ENCODE measurements around the gene EPHB6.

The EPHB6 gene

GRCh38 chr7:142898377-142899170 lies 43.7 kb downstream of the EPHB6 start:
- no peak for DNase-seq

GRCh38 chr7:142899661-142900060 lies 44.8 kb downstream of the EPHB6 start:
- DNase-seq: no peak

GRCh38 chr7:142901426-142902259 lies 46.8 kb downstream of the EPHB6 start:
- DNase-seq: no peak

- DNase-seq: no peak
Measured at GRCh38 chr7:142904128-142904527, 49.3 kb downstream of the EPHB6 start.

DNA sequence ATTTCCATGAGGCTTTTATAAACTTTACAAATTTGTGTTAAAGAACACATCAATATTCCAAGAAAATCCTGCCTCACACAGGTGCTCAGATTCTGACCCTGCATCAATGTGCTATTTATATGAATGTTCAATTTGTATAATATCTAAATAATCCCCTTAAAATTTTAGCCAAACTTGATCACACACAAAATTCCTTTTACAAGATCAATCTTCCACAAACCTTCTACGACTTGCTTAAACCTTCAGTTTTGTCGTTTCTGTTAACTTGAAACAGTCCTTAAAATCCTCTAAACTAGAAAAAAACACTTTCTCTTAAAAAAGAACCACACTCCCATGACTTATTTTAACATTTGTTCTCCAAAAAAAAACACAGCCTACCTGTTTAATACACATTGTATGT lies 50.9 kb downstream of the EPHB6 start:
- no peak for DNase-seq

GRCh38 chr7:142906643-142907042 lies 51.8 kb downstream of the EPHB6 start:
- no peak for DNase-seq

- no peak for DNase-seq
Measured at GRCh38 chr7:142908290-142908689, 53.4 kb downstream of the EPHB6 start.

- no peak for DNase-seq
Measured at GRCh38 chr7:142908921-142909890, 54.3 kb downstream of the EPHB6 start.

GRCh38 chr7:142910031-142910433 lies 55.2 kb downstream of the EPHB6 start:
- no peak for DNase-seq

DNA sequence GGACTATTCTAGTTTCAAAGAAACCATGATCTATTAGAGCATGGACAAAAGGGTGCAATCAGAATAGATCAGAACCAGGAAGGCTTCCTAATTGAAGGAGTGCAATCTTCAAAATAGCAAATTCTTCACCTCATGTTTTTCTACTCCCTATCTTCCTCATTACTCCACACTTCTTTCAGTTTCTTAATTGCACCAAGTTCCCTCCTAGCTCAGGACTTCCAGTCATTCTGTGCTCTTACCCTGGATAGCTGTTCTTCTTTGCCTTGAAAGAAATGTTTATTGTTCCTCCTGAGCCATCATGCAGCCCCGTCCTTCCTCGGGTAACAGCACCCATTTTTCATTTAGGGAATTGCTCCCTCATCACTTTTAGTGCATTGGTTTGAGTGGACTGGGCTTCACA lies 55.6 kb downstream of the EPHB6 start:
- no peak for DNase-seq

GRCh38 chr7:142913051-142913450 lies 58.2 kb downstream of the EPHB6 start:
- DNase-seq: no peak

- no peak for DNase-seq
Measured at GRCh38 chr7:142913566-142913965, 58.7 kb downstream of the EPHB6 start.

DNA sequence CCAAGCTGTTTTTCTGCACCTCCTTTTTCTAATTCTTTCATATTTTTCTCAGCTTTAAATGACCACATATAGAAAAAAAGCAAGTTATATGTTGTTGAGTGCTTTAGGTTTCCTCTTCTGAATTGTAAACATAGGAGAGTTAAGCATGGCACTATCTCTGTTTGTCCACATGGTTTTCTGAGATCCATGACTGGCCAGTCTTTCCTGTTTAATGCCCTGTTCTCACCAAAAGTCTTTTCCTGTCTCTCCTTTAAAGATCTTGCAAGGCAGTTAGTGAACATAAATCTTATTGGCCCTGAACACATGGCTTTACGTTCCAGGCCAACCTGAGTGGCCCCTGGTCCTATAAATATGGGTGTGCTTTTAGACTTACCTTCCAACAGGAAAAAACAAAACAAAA lies 59.2 kb downstream of the EPHB6 start:
- DNase-seq: no peak

- no peak for DNase-seq
Measured at GRCh38 chr7:142915315-142915714, 60.4 kb downstream of the EPHB6 start.

GRCh38 chr7:142916508-142916907 lies 61.6 kb downstream of the EPHB6 start:
- DNase-seq: no peak

- no peak for DNase-seq
Measured at GRCh38 chr7:142917447-142917846, 62.6 kb downstream of the EPHB6 start.

- DNase-seq: no peak
Measured at GRCh38 chr7:142918901-142919300, 64.0 kb downstream of the EPHB6 start.

DNA sequence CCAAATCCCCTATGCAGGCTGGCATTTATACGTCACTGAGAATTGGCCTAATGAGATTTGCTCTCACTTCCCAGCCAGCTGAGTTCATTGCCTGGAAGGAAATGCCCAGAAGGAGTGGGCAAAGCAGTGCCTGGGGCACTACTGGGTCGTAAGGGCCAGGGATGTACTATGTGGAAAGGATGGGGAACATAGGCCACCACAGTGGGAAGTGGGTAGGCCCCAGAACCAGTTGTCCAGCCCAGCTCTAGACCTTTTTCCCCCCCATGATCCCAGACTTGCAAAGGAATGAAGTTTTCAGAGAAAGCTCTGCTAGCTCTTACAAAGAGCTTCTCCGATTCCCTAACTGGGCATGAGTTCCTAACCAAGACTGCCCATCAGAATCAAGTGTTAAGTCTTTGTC lies 64.8 kb downstream of the EPHB6 start:
- no peak for DNase-seq

Measured in activated T-cell treated with anti-CD3 and anti-CD28 coated beads, Interleukin-2, amount 50 U/mL, for 48 hours (primary cell).